HEK293T (cell line): ENCODE results near the gene GRIK4.

ENCODE experiments used
- ELF4 ChIP-seq: fragments of 450-650 bp; IDR thresholded peaks from 2 replicates; pipeline ENCODE4 v1.6.1; 2017; ENCODE audit warnings: antibody characterized with exemption
- FOXM1 ChIP-seq: fragments of 450-650 bp; IDR thresholded peaks from 2 replicates; pipeline ENCODE4 v1.6.1; 2017; ENCODE audit warnings: mild to moderate bottlenecking, borderline replicate concordance
- SP1 ChIP-seq: fragments of 450-650 bp; IDR thresholded peaks from 2 replicates; pipeline ENCODE4 v1.6.1; 2017

DNA sequence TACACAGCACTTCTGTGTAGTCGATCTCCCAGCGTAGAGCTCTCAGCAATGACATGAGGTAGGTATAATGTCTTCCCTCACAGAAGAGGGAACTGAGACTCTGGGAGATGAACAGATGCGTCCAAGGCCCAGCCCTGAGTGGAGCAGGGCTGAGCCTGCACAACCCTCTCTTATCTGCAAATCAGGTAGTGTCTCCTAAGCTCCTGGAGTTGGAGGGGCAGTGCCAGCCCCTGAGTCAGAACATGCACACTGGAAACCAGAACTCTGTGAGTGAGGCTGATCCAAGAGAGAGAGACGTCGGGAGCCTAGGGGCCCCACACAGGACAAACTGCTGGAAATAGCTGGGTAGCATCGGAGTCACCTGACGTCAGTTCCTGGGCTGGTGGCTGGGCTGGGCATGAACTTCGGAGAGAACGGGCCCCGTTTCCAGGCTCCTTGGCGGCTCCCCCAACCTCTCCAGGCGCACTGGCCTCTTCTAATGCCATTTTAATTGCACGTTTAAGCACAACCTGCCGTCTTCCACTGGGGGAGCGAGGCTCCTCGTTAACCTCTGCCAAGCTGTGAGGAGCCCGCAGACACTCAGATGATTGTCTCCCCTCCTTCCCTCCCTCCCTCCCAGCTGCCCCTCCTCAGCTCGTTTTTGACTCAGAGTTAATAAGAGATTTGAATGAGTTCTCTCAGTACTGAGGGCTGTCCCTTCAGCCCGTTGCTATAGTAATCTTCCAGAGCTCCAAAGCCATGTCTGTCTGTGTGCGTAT is 321.1 kb downstream of the GRIK4 start:
- TF ChIP-seq FOXM1: no peak
- TF ChIP-seq ELF4: no peak
- TF ChIP-seq SP1: no peak
